Stimulated activated CD4-positive, alpha-beta T cell treated with anti-CD3 and anti-CD28 coated beads, Interleukin-1b, Interleukin-23, amount 100 ng/mL, for 24 hours (primary cell): ENCODE data around the gene OTOA.
"Not testable (repeated sequence)": the region's sequence is repeated elsewhere in the genome, so short reads cannot be mapped to it uniquely, and the experiment has no call there.

Source experiments
- DNase-seq, 4 experiments: peaks; one replicate each; pipeline ENCODE4 v3.0.0-alpha.2; 2020; ENCODE audit warnings: low read depth in 4 of 4, low spot score in 1 of 4

Gene OTOA

GRCh38 chr16:21663889-21664647 lies at the start of gene OTOA:
OTOA (plus strand) TSS chr16:21663968; CDS start chr16:21678515, 14,547 bp downstream.
- no peak for DNase-seq

- no peak for DNase-seq
Measured at GRCh38 chr16:21614896-21615295, 48.9 kb upstream of the OTOA start.

GRCh38 chr16:21617607-21618006 lies 46.2 kb upstream of the OTOA start:
- no peak for DNase-seq

GRCh38 chr16:21618281-21618680 lies 45.5 kb upstream of the OTOA start:
- no peak for DNase-seq

GRCh38 chr16:21619765-21620425 lies 43.9 kb upstream of the OTOA start:
- no peak for DNase-seq

- DNase-seq: no peak
Measured at GRCh38 chr16:21620592-21620991, 43.2 kb upstream of the OTOA start.

GRCh38 chr16:21622545-21622944 lies 41.2 kb upstream of the OTOA start:
- DNase-seq: no peak

- DNase-seq: no peak
Measured at GRCh38 chr16:21625026-21625425, 38.7 kb upstream of the OTOA start.

- DNase-seq: no peak
Measured at GRCh38 chr16:21626659-21627277, 37.0 kb upstream of the OTOA start.

GRCh38 chr16:21628121-21628726 lies 35.5 kb upstream of the OTOA start:
- no peak for DNase-seq

- DNase-seq: no peak
Measured at GRCh38 chr16:21628772-21629171, 35.0 kb upstream of the OTOA start.

- DNase-seq: not testable (repeated sequence)
Measured at GRCh38 chr16:21629616-21630539, 33.9 kb upstream of the OTOA start.

- DNase-seq: not testable (repeated sequence)
Measured at GRCh38 chr16:21630866-21631265, 32.9 kb upstream of the OTOA start.

- DNase-seq: not testable (repeated sequence)
Measured at GRCh38 chr16:21631376-21631775, 32.4 kb upstream of the OTOA start.

- DNase-seq: not testable (repeated sequence)
Measured at GRCh38 chr16:21631951-21632575, 31.7 kb upstream of the OTOA start.

GRCh38 chr16:21634216-21634615 lies 29.6 kb upstream of the OTOA start:
- DNase-seq: no peak

GRCh38 chr16:21635694-21636093 lies 28.1 kb upstream of the OTOA start:
- not testable (repeated sequence) for DNase-seq

- DNase-seq: no peak
Measured at GRCh38 chr16:21637032-21637968, 26.5 kb upstream of the OTOA start.

- no peak for DNase-seq
Measured at GRCh38 chr16:21638573-21638975, 25.2 kb upstream of the OTOA start.
